ENCODE data around the gene RASGRP2. TPM values are rescaled to one million over a fixed set of nuclear protein-coding genes. Genes with fewer than 3 reads are reported as not detected.
A peak's percentile ranks its signal among the peaks of the same experiment; 100 is the strongest.

Gene RASGRP2
- total RNA-seq, 1 donor from 2014 or later: not detected

- no peak for DNase-seq (ENCODE audit: low read depth)
- FAIRE-seq: no peak
- Histone ChIP-seq H3K27me3 (ENCODE audit: control insufficient read depth, insufficient read depth, low read length) (no peaks in the 10 kb centered on the region), H3K36me3 (ENCODE audit: control insufficient read depth, insufficient read depth, low read length) (peaks cover 12% of the 10 kb centered on the region), H3K4me3 (ENCODE audit: low read depth, low read length) (peak overlapping the region; percentile 69)
- TF ChIP-seq CTCF (IDR thresholded peaks at IDR 0.05; ENCODE audit: insufficient read depth, low read length, severe bottlenecking): no peak
Observed at GRCh38 chr11:64778223-64778472, 34.2 kb upstream of the RASGRP2 start.

- FAIRE-seq (no peak), DNase-seq (ENCODE audit: low read depth) (peak; percentile 66)
- H3K27me3 ChIP-seq (ENCODE audit: control insufficient read depth, insufficient read depth, low read length): no peaks in the 10 kb centered on the region
- H3K36me3 ChIP-seq (ENCODE audit: control insufficient read depth, insufficient read depth, low read length): peaks cover 16% of the 10 kb centered on the region
- peak overlapping the region; percentile 69 for H3K4me3 ChIP-seq (ENCODE audit: low read depth, low read length)
- no peak for TF ChIP-seq CTCF (IDR thresholded peaks at IDR 0.05; ENCODE audit: insufficient read depth, low read length, severe bottlenecking)
Observed at GRCh38 chr11:64777449-64778222, 33.7 kb upstream of the RASGRP2 start.

GRCh38 chr11:64776875-64777274 is 32.9 kb upstream of the RASGRP2 start:
- no peak for TF ChIP-seq CTCF (IDR thresholded peaks at IDR 0.05; ENCODE audit: insufficient read depth, low read length, severe bottlenecking)
- peaks cover 21% of the 10 kb centered on the region for H3K36me3 ChIP-seq (ENCODE audit: control insufficient read depth, insufficient read depth, low read length)

GRCh38 chr11:64776425-64776824 is 32.5 kb upstream of the RASGRP2 start:
- FAIRE-seq (no peak), DNase-seq (ENCODE audit: low read depth) (no peak)
- H3K4me3 ChIP-seq (ENCODE audit: low read depth, low read length): peak overlapping the region; percentile 69

More at GRCh38 chr11:64776875-64777274, 32.9 kb upstream of the RASGRP2 start:
- Histone ChIP-seq H3K27me3 (ENCODE audit: control insufficient read depth, insufficient read depth, low read length) (no peaks in the 10 kb centered on the region), H3K4me3 (ENCODE audit: low read depth, low read length) (peak overlapping the region; percentile 69)
- FAIRE-seq (no peak), DNase-seq (ENCODE audit: low read depth) (no peak)

GRCh38 chr11:64774144-64774543 is 30.2 kb upstream of the RASGRP2 start:
- no peaks in the 10 kb centered on the region for H3K27me3 ChIP-seq (ENCODE audit: control insufficient read depth, insufficient read depth, low read length)
- peaks cover 43% of the 10 kb centered on the region for H3K36me3 ChIP-seq (ENCODE audit: control insufficient read depth, insufficient read depth, low read length)
- no peak for TF ChIP-seq CTCF (IDR thresholded peaks at IDR 0.05; ENCODE audit: insufficient read depth, low read length, severe bottlenecking)
- no peak for DNase-seq (ENCODE audit: low read depth)
- H3K4me3 ChIP-seq (ENCODE audit: low read depth, low read length): no peak overlapping the region
- FAIRE-seq: no peak

More at GRCh38 chr11:64776425-64776824, 32.5 kb upstream of the RASGRP2 start:
- Histone ChIP-seq H3K27me3 (ENCODE audit: control insufficient read depth, insufficient read depth, low read length) (no peaks in the 10 kb centered on the region), H3K36me3 (ENCODE audit: control insufficient read depth, insufficient read depth, low read length) (peaks cover 24% of the 10 kb centered on the region)
- TF ChIP-seq CTCF (IDR thresholded peaks at IDR 0.05; ENCODE audit: insufficient read depth, low read length, severe bottlenecking): no peak
